ENCODE results near the gene MACC1.
"Not testable (repeated sequence)": the region's sequence is repeated elsewhere in the genome, so short reads cannot be mapped to it uniquely, and the experiment has no call there.

Gene MACC1

DNA sequence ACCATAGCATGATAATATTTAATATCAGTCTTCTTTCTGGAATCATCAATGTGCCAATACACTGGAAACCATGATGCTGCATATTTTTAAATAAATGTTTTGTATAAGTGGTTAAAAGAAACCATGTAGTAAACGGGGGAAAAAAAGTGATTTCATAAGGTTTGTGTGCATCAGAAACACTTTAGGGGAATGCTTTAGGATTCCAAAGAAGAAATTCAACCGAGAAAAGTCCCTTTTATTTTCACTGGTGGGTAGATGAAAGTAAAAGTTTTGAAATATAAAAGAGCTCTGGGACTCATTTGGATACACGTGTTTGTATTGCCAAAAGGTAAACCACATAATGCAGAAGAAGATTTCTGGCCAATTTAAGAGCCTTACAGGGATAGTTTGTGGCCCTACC, 11.9 kb upstream of the MACC1 start:
- FAIRE-seq: no peak

DNA sequence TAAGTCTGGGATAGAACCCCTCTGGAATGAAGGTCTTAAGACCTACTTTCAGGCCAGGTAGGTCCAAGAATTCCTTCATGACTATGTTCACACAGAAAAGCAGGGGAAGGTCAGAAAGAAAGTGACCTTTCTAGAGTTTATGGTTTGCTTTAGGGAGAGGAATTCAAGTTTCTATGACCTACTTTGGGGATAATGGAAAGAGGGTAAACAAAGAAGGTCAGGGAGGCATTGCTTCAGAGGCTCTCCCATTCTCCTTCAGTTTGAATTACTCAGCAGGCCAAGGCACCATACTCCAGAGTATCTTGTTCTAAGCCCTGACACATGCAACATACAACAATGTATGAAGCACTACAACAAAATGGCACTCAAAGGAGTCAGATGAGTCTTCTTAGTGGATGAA, 11.5 kb upstream of the MACC1 start:
- FAIRE-seq: no peak

DNA sequence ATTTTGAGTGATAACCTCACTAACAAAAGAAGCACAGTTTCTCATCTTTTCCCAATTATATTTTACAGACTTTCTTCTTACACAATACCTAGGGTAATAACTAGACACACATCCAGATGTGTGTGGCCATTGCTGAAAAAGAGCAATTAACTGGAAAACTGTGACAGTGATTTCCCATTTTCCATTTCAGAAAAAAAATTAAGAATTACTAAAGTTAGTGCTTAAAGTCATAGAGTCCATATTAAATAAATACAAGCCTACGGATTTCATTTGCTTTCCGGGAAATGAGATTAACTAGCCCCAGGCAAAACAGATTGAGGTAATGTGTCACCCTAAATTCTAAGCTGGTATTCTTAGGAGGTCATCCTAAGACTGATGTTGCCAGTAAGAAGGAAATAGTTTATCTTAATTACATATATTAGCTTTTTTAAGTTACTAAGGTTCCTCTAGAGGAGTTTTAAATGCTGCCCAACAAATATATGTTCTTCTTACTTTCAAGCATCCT, 10.2 kb upstream of the MACC1 start:
- FAIRE-seq: no peak

DNA sequence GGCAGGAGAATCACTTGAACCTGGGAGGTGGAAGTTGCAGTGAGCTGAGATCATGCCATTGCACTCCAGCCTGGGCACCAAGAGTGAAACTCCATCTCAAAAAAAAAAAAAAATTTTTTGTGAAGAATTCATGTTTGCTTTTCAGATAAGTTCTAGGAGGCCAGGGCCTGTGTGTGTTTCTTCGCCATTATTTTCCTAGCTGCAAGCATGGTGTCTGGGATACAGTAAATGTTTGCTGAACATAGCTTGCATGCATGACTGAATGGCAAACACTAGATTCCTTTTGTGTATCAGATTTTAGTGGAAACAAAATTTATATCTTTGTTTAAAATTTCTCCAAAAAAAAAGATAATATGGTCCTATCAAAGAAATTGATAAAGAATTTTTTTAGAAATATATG, 9.7 kb upstream of the MACC1 start:
- FAIRE-seq: no peak

DNA sequence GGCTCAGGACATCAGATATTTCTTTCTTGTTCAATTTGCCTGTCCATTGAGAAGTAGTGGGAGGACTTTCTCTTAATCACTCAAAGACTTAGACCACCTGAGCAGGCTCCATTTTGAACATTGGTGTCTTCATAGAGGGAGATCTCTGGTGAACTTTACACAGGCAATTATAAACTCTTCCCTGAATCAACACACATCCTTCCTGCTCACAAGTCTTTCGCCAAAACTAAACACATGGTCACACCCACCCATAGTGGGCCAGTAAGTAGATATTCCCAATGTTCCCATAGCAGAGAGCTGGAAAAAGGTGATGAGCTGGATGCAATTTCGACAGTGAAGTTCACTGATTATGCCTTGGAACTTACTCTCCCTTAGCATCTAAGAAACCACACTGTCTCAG, 8.2 kb upstream of the MACC1 start:
- no peak for FAIRE-seq

DNA sequence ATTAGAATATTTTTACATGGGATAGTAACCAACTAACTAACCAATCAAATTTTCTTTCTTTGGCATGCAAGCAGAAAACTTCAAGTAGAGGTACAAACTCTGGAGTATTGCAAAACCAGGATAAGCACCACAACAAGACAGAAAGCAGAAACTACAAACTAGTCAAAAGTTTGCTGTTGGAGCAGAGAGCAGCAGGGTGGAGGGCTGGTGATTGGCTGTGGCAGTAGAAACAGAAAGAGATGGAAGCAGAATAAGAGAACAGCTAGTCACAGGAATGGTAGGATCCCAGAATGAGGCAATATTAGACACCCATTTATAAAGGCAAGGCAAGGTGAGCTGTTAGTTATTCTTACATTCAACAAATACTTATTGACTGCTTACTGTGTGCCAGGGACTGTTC, 6.8 kb upstream of the MACC1 start:
- no peak for FAIRE-seq

DNA sequence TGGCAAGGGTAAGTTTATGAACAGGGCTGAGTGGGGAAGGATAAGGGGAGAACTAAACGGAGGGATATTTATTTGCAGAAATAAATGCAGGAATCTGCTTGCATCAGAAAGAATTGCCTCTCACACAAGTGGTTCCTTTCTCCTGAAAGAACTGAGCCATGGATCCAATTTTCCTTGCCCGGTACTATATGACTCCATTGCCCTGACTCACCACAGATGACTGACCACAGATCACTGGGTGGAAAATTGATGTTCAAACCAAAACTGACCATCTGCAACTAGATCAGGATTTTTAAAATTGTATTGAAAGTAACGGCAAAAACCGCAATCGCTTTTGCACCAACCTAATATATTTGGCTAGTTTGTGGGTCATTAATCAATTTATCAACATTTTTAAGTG, 6.2 kb upstream of the MACC1 start:
- no peak for FAIRE-seq

DNA sequence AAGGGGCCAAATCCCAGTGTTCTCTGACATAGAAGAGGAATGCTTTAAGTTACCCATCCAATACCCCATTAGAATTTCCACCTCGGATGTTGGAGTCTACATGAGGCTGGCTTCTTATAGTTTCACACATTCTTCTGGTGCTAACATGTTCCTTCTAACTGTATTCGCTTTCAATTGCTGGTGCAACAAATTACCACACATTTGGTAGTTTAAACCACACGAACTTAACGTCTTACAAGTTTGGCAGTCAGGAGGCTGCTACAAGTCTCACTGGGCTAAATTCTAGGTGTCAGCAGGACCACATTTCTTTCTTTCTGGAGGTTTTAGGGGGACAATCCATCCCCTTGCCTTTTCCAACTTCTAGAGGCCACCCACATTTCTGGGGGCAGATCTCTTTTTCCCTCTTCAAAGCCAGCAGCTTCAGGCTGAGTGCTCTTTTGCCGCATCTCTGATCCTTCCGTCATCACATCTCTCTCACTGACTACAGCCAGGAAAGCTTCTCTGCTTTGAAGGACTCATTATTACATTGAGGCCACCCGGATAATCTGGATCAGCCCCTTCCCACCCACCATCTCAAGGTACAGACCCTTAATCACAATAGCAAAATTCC, 5.1 kb upstream of the MACC1 start:
- no peak for FAIRE-seq

DNA sequence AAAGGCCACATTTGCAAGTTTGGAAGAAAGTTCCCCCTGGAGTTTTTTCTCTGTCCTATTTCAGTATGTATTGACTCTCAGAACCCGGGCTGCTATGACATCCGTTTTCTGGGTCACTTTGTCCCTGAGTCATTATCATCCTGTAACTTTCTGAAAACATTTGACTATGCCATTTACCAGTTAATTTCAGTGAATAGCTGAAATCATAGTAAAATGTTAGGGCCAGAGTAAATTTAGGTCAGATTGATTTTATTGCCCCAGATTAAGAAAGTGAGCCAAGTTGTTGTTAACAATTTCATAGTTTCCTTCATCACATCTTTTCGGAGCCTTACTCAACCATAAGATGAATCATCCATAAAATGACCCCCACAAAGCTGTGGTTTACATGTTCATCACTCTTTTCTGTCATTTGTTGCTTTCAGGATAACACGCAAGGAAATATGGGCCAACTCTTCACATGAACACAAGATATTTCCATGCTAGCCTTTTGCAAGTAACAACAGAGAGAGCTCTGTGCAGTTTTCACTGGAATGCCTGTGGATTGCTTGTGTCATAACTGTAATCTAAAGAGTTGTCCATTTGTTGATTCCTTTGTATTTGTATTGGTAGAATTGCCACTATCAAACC, 3.9 kb upstream of the MACC1 start:
- FAIRE-seq: no peak

DNA sequence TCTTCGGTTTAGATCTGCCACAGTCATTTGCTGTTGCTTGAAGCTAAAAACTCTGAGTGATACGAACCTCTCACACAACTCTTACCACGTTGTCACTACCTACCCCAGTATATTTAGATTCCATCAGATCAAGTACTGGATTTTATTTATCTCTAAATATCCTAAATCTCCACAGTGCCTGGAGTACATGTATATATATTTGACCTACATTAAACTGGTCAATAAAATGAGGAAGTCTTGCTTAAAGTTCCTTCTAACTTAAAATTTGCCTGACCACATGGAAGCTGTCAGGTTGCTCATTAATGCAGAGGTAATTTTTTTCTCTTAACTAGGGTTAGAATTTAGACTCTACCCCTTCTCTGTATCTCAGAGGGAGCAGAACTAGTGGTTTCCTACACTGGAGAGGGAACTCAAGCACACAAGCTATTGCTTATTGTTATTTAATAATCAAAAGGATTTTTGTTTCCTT, 3.1 kb upstream of the MACC1 start:
- no peak for FAIRE-seq

DNA sequence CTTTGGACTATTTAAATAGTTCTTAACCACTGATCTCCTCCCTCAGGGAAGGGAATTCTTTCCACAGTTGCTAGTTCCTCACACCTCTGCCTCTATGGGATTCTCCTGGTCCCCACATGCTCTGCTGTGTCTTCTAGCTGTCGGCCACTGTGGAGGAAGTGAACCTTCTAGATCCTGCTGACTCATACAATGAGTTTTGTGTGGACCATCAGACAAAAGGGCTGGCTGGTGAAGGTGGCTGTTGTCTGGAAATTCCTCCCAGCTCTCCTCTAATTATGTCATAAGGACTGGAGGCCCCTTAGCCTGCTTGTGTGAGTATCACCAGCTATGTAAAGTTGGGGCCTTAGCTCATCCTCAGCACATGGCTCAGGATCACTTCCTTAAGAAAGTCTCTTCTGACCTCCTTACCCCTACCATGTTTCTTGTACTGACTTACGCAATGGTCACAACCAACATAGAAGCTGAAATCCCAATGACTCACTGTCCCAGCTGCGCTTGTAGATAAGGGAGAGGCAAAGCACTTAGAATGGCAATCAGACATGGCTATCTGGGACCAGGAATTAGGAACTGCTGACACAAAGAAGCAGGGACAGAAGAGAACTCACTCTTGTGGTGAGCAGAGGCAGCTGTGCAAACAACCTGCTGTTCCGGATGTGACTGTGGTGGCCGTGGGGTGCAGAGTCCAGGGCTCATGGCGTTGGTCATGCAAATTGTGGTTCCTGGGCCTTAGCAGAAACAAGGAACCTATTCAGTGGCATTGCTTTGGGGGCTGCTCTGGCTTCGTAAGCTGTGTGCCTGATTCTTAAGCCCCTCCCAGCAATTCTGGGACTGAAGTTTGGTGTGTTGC, 2.5 kb upstream of the MACC1 start:
- FAIRE-seq: no peak

DNA sequence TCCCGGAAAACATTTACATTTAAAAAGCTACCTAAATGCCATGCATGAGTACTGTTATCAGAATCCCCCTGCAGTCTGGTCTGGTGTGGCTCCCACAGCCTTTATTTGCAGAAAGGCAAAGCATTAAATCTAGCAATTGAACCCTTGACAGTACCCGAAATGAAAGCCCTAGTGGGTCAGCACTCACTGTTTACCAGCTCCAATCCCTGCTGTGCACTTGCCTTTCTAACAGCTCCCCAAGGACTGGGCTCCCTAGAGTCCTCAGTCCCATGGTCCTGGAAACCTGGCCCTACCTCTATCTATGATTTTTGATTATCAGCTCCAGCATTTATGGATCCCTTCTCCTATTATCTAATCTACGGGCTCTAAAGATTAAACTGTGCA, 1.9 kb upstream of the MACC1 start:
- no peak for FAIRE-seq

DNA sequence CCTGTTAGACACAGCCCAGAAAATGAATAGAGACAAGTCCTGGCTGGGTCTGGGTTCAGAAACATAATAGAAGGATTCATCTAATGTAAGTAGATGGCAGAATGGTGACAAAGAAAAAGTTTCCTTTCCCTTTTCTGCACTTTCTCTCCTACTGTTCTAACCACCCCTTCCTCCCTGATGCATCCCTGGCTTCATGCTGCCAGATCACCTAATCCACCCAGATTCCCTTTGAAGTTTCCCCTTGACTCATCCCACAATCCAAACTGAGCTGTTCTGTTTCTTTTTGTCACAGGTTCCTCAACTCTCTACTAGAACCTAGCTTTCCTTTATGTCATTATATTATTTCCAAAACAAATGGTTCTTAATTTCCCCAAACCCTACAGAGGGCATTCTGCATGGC, 1.1 kb upstream of the MACC1 start:
- no peak for FAIRE-seq

DNA sequence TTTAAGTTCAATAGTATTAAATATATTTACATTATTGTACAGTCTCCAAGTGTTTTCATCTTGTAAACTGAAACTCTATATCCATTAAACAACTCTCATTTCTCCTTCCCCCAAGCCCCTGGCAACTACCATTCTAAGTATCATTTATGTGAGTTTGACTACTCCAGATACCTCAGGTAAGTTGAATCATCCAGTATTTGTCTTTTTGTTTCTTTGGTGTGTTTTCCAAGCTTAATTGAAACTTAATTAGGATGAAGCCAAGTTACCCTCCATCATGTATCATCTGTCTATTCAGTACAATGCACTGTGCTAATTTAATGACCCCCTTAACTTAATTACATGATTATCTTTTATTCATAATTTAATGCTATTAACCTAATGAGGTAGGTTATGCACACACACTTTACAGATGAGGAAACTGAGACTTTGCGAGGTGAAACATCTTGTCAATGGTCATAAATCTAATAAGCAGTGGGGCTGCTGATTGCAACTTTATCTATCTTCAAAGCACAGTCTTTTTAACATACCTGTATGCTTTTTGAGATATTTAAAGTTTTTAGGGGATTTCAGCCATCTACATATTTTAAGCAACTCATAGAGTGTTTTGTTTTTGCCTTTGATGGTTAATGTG, 663 bp downstream of the MACC1 start:
- no peak for FAIRE-seq

DNA sequence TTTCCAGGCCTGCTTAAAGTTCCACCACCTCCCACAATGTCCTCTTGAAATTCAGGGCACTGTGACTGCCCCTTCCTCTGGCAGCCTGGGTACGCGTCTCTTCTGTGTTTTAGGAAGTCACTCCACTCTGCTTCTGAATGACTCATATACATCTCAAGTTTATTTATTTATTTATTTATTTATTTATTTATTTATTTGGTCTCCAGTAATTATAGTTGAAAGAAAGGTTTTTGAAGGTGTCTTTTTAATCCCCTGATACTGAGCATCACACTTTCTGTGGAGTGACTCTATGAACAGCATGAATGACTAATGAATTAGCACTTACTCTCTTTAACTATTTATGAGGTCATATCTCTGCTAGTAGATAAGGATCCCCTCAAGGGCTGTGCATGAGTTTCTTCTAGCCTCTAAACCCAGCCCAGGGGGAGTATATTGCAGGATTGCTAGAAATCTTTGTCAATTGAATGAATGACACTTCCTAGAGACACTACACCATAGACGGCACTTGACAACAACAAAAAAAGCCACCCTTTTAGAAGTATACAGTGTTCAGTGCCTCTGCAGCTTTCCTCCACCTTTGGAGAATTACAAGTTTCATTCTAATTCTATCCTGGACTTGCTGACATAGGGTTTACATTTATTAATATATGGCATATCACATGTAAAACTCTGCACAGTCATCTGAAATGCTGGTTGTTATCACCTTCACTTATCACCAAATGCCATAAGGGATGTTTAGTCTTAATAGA, 2.1 kb downstream of the MACC1 start:
- FAIRE-seq: no peak

DNA sequence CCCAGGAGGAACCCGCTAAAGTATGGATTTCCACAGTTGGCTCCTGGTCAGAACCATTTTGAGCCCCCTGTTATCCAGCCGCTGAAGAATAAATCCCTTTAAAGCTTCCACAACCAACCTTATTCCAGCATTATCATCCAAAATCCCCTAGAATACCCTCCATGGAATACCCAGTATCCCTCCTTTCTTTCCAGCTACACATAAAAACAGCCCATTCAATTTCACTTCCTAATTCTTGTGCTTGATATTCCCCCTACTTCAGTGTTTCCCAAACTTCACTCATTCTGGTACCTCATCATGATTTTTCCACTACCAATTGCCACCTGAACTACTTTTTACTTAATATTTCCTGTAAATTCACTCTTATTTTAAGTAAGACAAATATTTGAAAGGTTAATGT, 3.1 kb downstream of the MACC1 start:
- no peak for FAIRE-seq

DNA sequence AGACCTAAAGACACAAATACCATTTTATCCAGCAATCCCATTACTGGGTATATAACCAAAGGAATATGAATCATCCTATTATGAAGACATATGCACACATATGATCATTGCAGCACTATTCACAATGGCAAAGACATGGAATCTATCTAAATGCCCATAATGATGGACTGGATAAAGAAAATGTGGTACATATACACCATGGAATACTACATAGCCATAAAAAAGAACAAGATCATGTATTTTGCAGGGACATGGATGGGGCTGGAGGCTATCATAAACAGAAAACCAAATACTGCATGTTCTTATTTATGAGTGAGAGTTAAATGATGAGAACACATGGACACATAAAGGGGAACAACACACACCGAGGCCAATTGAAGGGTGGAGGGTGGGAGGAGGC, 3.8 kb downstream of the MACC1 start:
- no peak for FAIRE-seq

DNA sequence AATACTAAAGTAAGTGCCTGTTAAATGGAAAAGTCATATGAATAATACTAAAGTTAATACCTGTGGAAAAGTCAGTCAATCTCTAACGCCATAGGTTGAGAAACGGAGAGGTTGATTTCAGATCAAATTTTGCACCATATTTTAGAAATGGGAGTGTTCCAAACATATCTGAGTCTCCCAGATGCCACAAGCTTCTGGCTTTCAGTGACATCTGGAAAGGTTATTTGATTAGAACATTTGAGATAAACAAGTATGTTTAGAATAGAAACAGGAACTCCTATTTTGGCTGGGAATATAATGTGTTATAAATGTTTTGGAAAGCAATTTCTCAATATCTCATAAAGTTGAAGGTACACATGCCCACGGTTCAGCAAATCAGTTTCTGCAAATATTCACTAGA, 5.8 kb downstream of the MACC1 start:
- no peak for FAIRE-seq

DNA sequence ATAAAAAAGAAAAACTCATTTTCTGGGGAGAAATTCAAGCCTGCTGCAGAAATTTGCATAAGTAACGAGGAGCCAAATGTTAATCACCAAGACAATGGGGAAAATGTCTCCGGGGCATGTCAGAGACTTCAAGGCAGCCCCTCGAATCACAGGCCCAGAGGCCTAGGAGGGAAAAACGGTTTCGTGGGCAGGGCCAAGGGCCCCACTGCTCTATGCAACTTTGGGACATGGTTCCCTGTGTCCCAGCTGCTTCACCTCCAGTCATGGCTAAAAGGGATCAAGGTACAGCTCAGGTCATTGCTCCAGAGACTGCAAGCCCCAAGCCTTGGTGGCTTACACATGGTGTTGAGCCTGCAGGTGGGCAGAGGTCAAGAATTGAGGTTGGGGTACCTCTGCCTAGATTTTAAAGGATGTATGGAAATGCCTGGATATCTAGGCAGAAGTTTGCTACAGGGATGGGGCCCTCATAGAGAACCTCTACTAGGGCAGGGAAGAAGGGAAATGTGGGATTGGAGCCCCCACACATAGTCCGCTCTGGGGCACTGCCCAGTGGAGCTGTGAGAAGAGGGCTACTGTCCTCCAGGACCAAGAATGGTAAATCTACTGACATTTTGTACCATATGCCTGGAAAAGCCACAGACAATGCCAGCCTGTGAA, 8.4 kb downstream of the MACC1 start:
- no peak for FAIRE-seq

DNA sequence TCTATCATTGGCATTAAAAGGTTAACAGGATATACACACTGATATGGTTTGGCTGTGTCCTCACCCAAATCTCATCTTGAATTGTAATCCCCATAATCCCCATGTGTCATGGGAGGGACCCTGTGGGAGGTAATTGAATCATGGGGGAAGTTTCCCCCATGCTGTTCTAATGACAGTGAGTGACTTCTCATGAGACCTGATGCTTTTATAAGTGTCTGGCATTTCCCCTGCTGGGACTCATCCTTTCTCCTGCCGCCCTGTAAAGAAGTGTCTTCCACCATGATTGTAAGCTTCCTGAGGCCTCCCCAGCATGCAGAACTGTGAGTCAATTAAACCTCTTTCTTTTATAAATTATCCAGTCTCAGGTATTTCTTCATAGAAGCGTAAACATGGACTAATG, 9.4 kb downstream of the MACC1 start:
- FAIRE-seq: not testable (repeated sequence)

DNA sequence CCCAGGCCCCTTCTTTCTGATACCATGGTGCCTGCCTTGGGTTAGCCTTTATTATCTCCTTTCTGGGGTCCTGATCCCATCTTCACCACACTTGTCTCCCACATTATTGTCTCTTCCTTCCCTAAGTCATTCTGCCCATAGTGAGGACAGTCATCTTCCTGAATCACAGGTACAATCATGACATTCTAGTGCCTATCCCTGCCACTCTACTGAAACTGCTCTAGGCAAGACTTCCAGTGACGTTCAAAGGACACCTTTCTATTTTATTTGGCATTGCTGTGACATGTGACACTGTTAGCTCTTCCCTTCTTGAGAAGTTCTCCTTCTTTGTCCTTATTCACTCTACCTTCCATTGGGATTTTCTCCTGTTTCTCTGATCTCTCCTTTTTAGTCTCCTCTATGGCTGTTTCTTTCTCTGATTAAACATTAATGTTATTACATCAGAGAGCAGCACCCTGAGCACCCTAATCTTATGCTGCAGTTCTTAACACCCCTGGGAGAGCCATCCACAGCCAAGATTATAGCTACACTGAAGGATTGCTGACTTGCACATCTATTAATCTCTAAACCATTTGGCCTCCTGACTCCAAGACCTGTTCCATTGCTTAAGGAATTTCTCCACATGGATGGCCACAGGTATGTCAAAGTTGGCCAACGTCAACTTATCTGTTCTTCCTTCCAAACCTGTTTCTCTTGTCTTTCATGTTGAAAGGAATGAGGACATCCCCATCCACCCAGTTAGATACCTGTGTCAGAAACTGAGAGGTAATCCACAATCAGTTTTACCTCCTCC, 10.9 kb downstream of the MACC1 start:
- no peak for FAIRE-seq
